HG03378 (cell line): ENCODE results near the gene STAG1.
"Not testable (repeated sequence)": the region's sequence is repeated elsewhere in the genome, so short reads cannot be mapped to it uniquely, and the experiment has no call there.

Experiments used
- ATAC-seq: cut with Tn5 transposase; IDR thresholded peaks from one replicate; pipeline ENCODE4 v1.9.1; 2021; ENCODE audit warnings: mild to moderate bottlenecking, moderate library complexity; ENCODE audit not compliant: unreplicated experiment

The STAG1 gene

GRCh38 chr3:136606216-136606615 is 146.0 kb downstream of the STAG1 start:
- not testable (repeated sequence) for ATAC-seq

- ATAC-seq, result no peak
These were observed 147.2 kb downstream of the STAG1 start for GRCh38 chr3:136604961-136605360.

- ATAC-seq, result no peak
These were observed 149.4 kb downstream of the STAG1 start for GRCh38 chr3:136602818-136603217.

GRCh38 chr3:136595913-136596697 is 156.1 kb downstream of the STAG1 start:
- ATAC-seq, result no peak

GRCh38 chr3:136586580-136586979 is 165.6 kb downstream of the STAG1 start:
- no peak for ATAC-seq

- no peak for ATAC-seq
These were observed 167.4 kb downstream of the STAG1 start for GRCh38 chr3:136584728-136585127.

- ATAC-seq, result no peak
These were observed 168.4 kb downstream of the STAG1 start for GRCh38 chr3:136583823-136584222.

GRCh38 chr3:136577791-136578190 is 174.4 kb downstream of the STAG1 start:
- ATAC-seq, result no peak

GRCh38 chr3:136576279-136577009 is 175.7 kb downstream of the STAG1 start:
- no peak for ATAC-seq

- no peak for ATAC-seq
These were observed 184.5 kb downstream of the STAG1 start for GRCh38 chr3:136567599-136568188.

- ATAC-seq, result not testable (repeated sequence)
These were observed 187.2 kb downstream of the STAG1 start for GRCh38 chr3:136564962-136565361.

GRCh38 chr3:136562026-136562425 is 190.2 kb downstream of the STAG1 start:
- no peak for ATAC-seq

- no peak for ATAC-seq
These were observed 192.3 kb downstream of the STAG1 start for GRCh38 chr3:136559896-136560295.

- ATAC-seq, result not testable (repeated sequence)
These were observed 202.7 kb downstream of the STAG1 start for GRCh38 chr3:136549461-136549860.

GRCh38 chr3:136547293-136547692 is 204.9 kb downstream of the STAG1 start:
- no peak for ATAC-seq

- no peak for ATAC-seq
These were observed 205.5 kb downstream of the STAG1 start for GRCh38 chr3:136546720-136547119.

- no peak for ATAC-seq
These were observed 206.4 kb downstream of the STAG1 start for GRCh38 chr3:136545664-136546268.

GRCh38 chr3:136544532-136544931 is 207.6 kb downstream of the STAG1 start:
- ATAC-seq, result no peak

GRCh38 chr3:136543385-136543784 is 208.8 kb downstream of the STAG1 start:
- no peak for ATAC-seq

GRCh38 chr3:136535906-136536305 is 216.3 kb downstream of the STAG1 start:
- ATAC-seq, result no peak

- ATAC-seq, result no peak
These were observed 219.4 kb downstream of the STAG1 start for GRCh38 chr3:136532766-136533165.
